Measurements from ENCODE around the gene CTSC. TPM values are rescaled to one million over a fixed set of nuclear protein-coding genes. Genes with fewer than 3 reads are reported as not detected.

The CTSC gene
- total RNA-seq, 1 experiment from 2014 or later: 38.0 TPM

- Histone ChIP-seq H3K4me3 (replicated peaks in 1 of 2; ENCODE audit: low read depth in 1 of 2, low read length in 2 of 2) (no peak overlapping the region), H3K9me2 (ENCODE audit: insufficient read depth) (no peaks in the 10 kb centered on the region), H3K79me2 (ENCODE audit: insufficient read depth, low read length) (no peaks in the 10 kb centered on the region), H3K36me3 (ENCODE audit: control insufficient read depth in 1 of 2, insufficient read depth in 2 of 2, low read length in 2 of 2) (no peaks in the 10 kb centered on the region), H4K20me1 (ENCODE audit: insufficient read depth) (no peaks in the 10 kb centered on the region), H3K4me1 (ENCODE audit: control insufficient read depth in 1 of 2, insufficient read depth in 2 of 2, low read length in 2 of 2) (peaks cover 0 to 6% of the 10 kb centered on the region in 2 experiments; a peak in 1 of 4 replicates), H3K4me2 (ENCODE audit: low read length) (no peak overlapping the region), H3K27ac (ENCODE audit: low read depth, low read length) (no peak overlapping the region), H3K9me3 (ENCODE audit: control insufficient read depth in 1 of 2, insufficient read depth in 1 of 2, low read depth in 1 of 2, low read length in 2 of 2) (no peaks in the 10 kb centered on the region), H2AFZ (ENCODE audit: low read depth, low read length, poor library complexity, severe bottlenecking) (no peak overlapping the region), H3K27me3 (ENCODE audit: insufficient read depth, low read length) (no peaks in the 10 kb centered on the region), H3K9ac (ENCODE audit: low read length) (no peak overlapping the region)
- no TSS peak for BruUV-seq (replicated peaks)
- ATAC-seq (no peak), DNase-seq (ENCODE audit: low read depth, low spot score) (no peak)
- POLR2A ChIA-PET: no interaction called here
- CTCF ChIA-PET: no interaction called here
- RAD21 ChIA-PET (ENCODE audit: low non-redundant PET in 1 of 2, low total read pairs in 2 of 2, uncharacterized antibody in 2 of 2, unreplicated experiment in 2 of 2): no interaction called here
- intact Hi-C loops (cut with micrococcal nuclease): no loop called here
- TF ChIP-seq CTCF (IDR thresholded peaks at IDR 0.05 in 2 of 3, conservative IDR thresholded peaks at IDR 0.05 in 1 of 3; ENCODE audit: borderline replicate concordance in 1 of 3, insufficient read depth in 1 of 3, low read depth in 2 of 3, low read length in 2 of 3) (no peak), REST (IDR thresholded peaks at IDR 0.05; ENCODE audit: low read depth) (no peak), ZFX (IDR thresholded peaks at IDR 0.05) (no peak), YY1 (IDR thresholded peaks at IDR 0.05; ENCODE audit: extremely low read depth, insufficient replicate concordance, low read depth, low read length) (no peak), JUND (IDR thresholded peaks at IDR 0.05) (no peak), RAD21 (IDR thresholded peaks at IDR 0.05; ENCODE audit: low read depth) (no peak)
These were observed 29.6 kb downstream of the CTSC start for GRCh38 chr11:88307749-88308425.

All from HCT116 (cell line).